Measurements from ENCODE around the gene TADA2A.

TADA2A gene

GRCh38 chr17:37406635-37407461 lies at the start of gene TADA2A, which contains the start of gene ACACA:
Gene TADA2A (plus strand): TSS chr17:37406886. CDS start chr17:37411366, 4,480 bp downstream.
Gene ACACA (minus strand): TSS chr17:37406836. CDS start chr17:37406299, 537 bp downstream.
- DNase-seq = peak; percentile 88

GRCh38 chr17:37358098-37358829 lies 48.4 kb upstream of the TADA2A start:
- DNase-seq = peak; percentile 76

- DNase-seq = peak; percentile 96
Measured at GRCh38 chr17:37358830-37359681, 47.6 kb upstream of the TADA2A start.

- DNase-seq = no peak
Measured at GRCh38 chr17:37359682-37360188, 47.0 kb upstream of the TADA2A start.

- no peak for DNase-seq
Measured at GRCh38 chr17:37360632-37361031, 46.1 kb upstream of the TADA2A start.

GRCh38 chr17:37361543-37361942 lies 45.1 kb upstream of the TADA2A start:
- DNase-seq = no peak

GRCh38 chr17:37365589-37365988 lies 41.1 kb upstream of the TADA2A start:
- DNase-seq = no peak

- no peak for DNase-seq
Measured at GRCh38 chr17:37368577-37368976, 38.1 kb upstream of the TADA2A start.

GRCh38 chr17:37373530-37374159 lies 33.0 kb upstream of the TADA2A start:
- peak; percentile 60 for DNase-seq

- DNase-seq = no peak
Measured at GRCh38 chr17:37375706-37376105, 31.0 kb upstream of the TADA2A start, which contains the start of gene C17orf78. Gene C17orf78 (plus strand): TSS chr17:37375985. CDS start chr17:37376093, 108 bp downstream.

GRCh38 chr17:37382056-37382455 lies 24.6 kb upstream of the TADA2A start:
- DNase-seq = no peak

- no peak for DNase-seq
Measured at GRCh38 chr17:37384560-37385149, 22.0 kb upstream of the TADA2A start.

- no peak for DNase-seq
Measured at GRCh38 chr17:37385474-37385990, 21.2 kb upstream of the TADA2A start.

GRCh38 chr17:37386462-37386861 lies 20.2 kb upstream of the TADA2A start:
- DNase-seq = no peak

- DNase-seq = no peak
Measured at GRCh38 chr17:37388266-37388665, 18.4 kb upstream of the TADA2A start.

- DNase-seq = no peak
Measured at GRCh38 chr17:37389160-37389559, 17.5 kb upstream of the TADA2A start.

GRCh38 chr17:37391146-37391545 lies 15.5 kb upstream of the TADA2A start:
- no peak for DNase-seq

- DNase-seq = no peak
Measured at GRCh38 chr17:37392024-37392590, 14.6 kb upstream of the TADA2A start.

GRCh38 chr17:37393352-37393751 lies 13.3 kb upstream of the TADA2A start:
- DNase-seq = no peak

- no peak for DNase-seq
Measured at GRCh38 chr17:37399265-37399803, 7.4 kb upstream of the TADA2A start.

GRCh38 chr17:37400505-37400904 lies 6.2 kb upstream of the TADA2A start:
- no peak for DNase-seq
